ENCODE results near the gene CERS6.

DNA sequence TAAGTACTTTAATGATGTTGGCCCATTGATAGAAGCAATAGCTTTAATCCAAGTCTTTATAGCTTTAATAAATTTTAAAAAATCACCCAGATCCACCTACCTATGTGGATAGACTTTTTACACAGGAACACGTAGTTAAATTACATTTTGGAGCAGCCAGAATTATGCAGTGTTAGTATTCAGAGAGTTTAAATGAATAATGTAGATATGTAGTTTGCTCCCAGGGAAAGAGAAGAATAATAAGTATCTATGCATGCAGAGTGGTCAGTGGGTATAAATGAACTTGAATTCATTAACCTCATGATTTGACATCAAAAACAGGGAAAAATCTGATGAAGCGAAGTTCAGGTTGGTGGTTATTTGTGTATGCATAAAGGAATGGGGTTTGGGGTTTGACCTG is 146.3 kb downstream of the CERS6 start:
- TF ChIP-seq CEBPB (IDR thresholded peaks at IDR 0.05; ENCODE audit: borderline replicate concordance in 1 of 2, low read depth in 2 of 2, low read length in 2 of 2) (no peak), EZH2 (IDR thresholded peaks at IDR 0.05; ENCODE audit: borderline replicate concordance, control insufficient read depth, low read depth, low read length) (no peak)

Measured in GM12878 (cell line).